Gastroesophageal sphincter (tissue), 3 donors: Measurements from ENCODE around the gene SCAF8.

Source experiments
- CTCF ChIP-seq, 4 experiments: fragments of 200-600 bp in 2 of 4; fragments of 450-650 bp in 2 of 4; sonication (generic) in 1 of 4; IDR thresholded peaks; one replicate each; pipeline ENCODE4 v1.5.1; 2017 to 2019; ENCODE audit warnings: antibody characterized with exemption in 4 of 4, mild to moderate bottlenecking in 2 of 4, moderate library complexity in 2 of 4
- POLR2A ChIP-seq, 2 donors: fragments of 450-650 bp; IDR thresholded peaks; one replicate each; pipeline ENCODE4 v1.6.1; 2017; ENCODE audit warnings: antibody characterized with exemption in 2 of 2, mild to moderate bottlenecking in 2 of 2, moderate library complexity in 1 of 2
- POLR2AphosphoS5 ChIP-seq: sonication (generic); formaldehyde crosslinking; IDR thresholded peaks from one replicate; pipeline ENCODE4 v1.6.1; 2017; ENCODE audit warnings: antibody characterized with exemption

GRCh38 chr6:154814063-154814462 is 80.8 kb downstream of the SCAF8 start:
- TF ChIP-seq POLR2AphosphoS5: no peak
- no peak for TF ChIP-seq CTCF (IDR thresholded peaks at IDR 0.05)
- no peak for TF ChIP-seq POLR2A (IDR thresholded peaks at IDR 0.05)
